Sigmoid colon (tissue), 7 donors: ENCODE data around the gene PRDM16. TPM values are rescaled to one million over a fixed set of nuclear protein-coding genes. Genes with fewer than 3 reads are reported as not detected.

Source experiments
- DNase-seq: peaks from one replicate; pipeline ENCODE4 v3.0.0-alpha.2; 2019
- H3K27ac ChIP-seq, 4 donors: fragments of 200-600 bp; sonication (generic); one replicate each; pipeline ENCODE4 v1.5.1; 2016 to 2019; ENCODE audit warnings: mild to moderate bottlenecking in 1 of 4
- H3K27me3 ChIP-seq, 3 donors: fragments of 200-600 bp; sonication (generic); one replicate each; pipeline ENCODE4 v1.5.1; 2019; ENCODE audit warnings: mild to moderate bottlenecking in 1 of 3
- H3K36me3 ChIP-seq, 4 donors: fragments of 200-600 bp; sonication (generic); one replicate each; pipeline ENCODE4 v1.5.1; 2016 to 2019
- H3K4me1 ChIP-seq, 4 donors: fragments of 200-600 bp; sonication (generic); one replicate each; pipeline ENCODE4 v1.5.1; 2017 to 2019
- H3K4me3 ChIP-seq, 4 donors: fragments of 200-600 bp; sonication (generic); one replicate each; pipeline ENCODE4 v1.5.1; 2017 to 2019; ENCODE audit warnings: mild to moderate bottlenecking in 2 of 4, moderate library complexity in 1 of 4
- H3K9me3 ChIP-seq, 4 donors: fragments of 200-600 bp in 3 of 4; sonication (generic) in 3 of 4; one replicate each; pipeline versions ENCODE4 v1.5.1 to v1.6.1; 2013 to 2019
- EP300 ChIP-seq, 4 donors: sonication (generic); formaldehyde crosslinking; IDR thresholded peaks; one replicate each; pipeline ENCODE4 v1.6.1; 2017; ENCODE audit warnings: antibody characterized with exemption in 4 of 4
- POLR2A ChIP-seq, 2 donors: fragments of 450-650 bp; IDR thresholded peaks; one replicate each; pipeline ENCODE4 v1.6.1; 2016; ENCODE audit warnings: antibody characterized with exemption in 2 of 2, mild to moderate bottlenecking in 2 of 2, moderate library complexity in 2 of 2
- POLR2AphosphoS5 ChIP-seq, 4 donors: sonication (generic); formaldehyde crosslinking; IDR thresholded peaks; one replicate each; pipeline ENCODE4 v1.6.1; 2017; ENCODE audit warnings: antibody characterized with exemption in 4 of 4
- WGBS, 2 donors: extraction: QIAGEN DNeasy Blood & Tissue Kit; methylation state at CpG; one replicate each; pipeline ENCODE4 v1.1.7; 2013; 5-methylcytosine and 5-hydroxymethylcytosine counted together
- intact Hi-C: fragments of 100-400 bp; cut with DNase I; formaldehyde crosslinking; loops from one replicate; pipeline ENCODE4 v1.15.1; 2023
- polyA plus RNA-seq, 3 donors: library from polyadenylated mRNA; stranded (reverse); fragments of 200-250 nt; gene quantifications; one replicate each; pipeline ENCODE4 v1.2.3, GENCODE V29; 2013
- total RNA-seq, 4 donors: library from RNA; depleted of rRNA; stranded (reverse); fragments of >200 nt; gene quantifications; one replicate each; pipeline ENCODE4 v1.1.0, GENCODE V29; 2016
- TF ChIP-seq, protein P1 (sequence below), 4 experiments: fragments of 450-650 bp in 3 of 4; fragments of 200-600 bp in 1 of 4; IDR thresholded peaks; one replicate each; pipeline ENCODE4 v1.5.1; 2016 to 2019; ENCODE audit warnings: antibody characterized with exemption in 4 of 4, mild to moderate bottlenecking in 3 of 4, moderate library complexity in 2 of 4
- donor health status: healthy with polysubstance abuse.
- donor health status: Bipolar disorder and iron deficiency.
- donor health status: healthy.

Gene PRDM16
- total and polyA plus RNA-seq, 7 donors = under 0.01 to 1.7 (median 0.49) TPM

DNA sequence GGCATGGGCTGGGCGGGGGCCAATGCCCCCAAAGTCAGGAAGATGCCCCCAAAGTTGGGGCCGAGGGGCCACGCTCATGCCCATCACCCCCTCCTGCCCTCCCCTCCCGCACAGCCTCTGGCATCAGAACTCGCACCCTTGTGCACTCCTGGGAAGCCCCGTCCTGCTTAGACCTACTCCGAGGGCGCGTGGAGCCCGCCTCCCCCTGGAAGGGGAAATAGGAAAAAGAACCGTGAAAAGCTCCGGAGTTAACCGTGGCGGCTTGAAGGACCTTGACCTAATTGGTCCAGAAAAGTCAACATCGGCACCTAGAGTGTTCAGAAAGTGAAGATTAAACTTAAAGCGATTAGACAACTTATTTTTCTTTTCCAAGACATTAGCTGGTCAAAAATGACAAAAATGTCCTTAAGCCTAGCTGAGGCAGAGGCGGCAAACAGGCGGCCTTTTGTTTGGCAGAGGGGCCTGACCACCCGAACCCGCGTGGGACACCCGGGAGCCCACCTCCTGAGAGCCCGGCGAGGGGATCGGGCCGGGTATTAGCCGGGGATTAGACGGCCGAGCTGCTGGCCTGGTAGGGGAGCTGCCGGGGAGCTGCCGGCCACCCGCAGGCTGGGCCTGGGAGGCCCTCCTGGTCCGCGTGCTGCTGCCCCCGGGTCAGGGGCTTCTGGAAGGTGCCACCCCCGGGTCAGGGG is 65.5 kb downstream of the PRDM16 start:
- TF ChIP-seq POLR2AphosphoS5 (IDR thresholded peaks at IDR 0.05) (no peak), EP300 (IDR thresholded peaks at IDR 0.05) (no peak), POLR2A (IDR thresholded peaks at IDR 0.05) (no peak)
- TF ChIP-seq, protein P1, sequence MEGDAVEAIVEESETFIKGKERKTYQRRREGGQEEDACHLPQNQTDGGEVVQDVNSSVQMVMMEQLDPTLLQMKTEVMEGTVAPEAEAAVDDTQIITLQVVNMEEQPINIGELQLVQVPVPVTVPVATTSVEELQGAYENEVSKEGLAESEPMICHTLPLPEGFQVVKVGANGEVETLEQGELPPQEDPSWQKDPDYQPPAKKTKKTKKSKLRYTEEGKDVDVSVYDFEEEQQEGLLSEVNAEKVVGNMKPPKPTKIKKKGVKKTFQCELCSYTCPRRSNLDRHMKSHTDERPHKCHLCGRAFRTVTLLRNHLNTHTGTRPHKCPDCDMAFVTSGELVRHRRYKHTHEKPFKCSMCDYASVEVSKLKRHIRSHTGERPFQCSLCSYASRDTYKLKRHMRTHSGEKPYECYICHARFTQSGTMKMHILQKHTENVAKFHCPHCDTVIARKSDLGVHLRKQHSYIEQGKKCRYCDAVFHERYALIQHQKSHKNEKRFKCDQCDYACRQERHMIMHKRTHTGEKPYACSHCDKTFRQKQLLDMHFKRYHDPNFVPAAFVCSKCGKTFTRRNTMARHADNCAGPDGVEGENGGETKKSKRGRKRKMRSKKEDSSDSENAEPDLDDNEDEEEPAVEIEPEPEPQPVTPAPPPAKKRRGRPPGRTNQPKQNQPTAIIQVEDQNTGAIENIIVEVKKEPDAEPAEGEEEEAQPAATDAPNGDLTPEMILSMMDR (IDR thresholded peaks at IDR 0.05) = no peak
- 87 to 88% methylated on average over 36 of the region's 36 CpGs for WGBS, 2 donors
- H3K4me3 ChIP-seq = no peak overlapping the region
- DNase-seq = no peak
- H3K27me3 ChIP-seq = peaks cover 5 to 50% (median 34%) of the 10 kb centered on the region in 3 donors
- H3K9me3 ChIP-seq = no peaks in the 10 kb centered on the region
- H3K36me3 ChIP-seq = no peaks in the 10 kb centered on the region
- peaks cover 0 to 3% (median 2%) of the 10 kb centered on the region in 4 donors for H3K4me1 ChIP-seq
- intact Hi-C loops = no loop called here
- no peak overlapping the region for H3K27ac ChIP-seq

DNA sequence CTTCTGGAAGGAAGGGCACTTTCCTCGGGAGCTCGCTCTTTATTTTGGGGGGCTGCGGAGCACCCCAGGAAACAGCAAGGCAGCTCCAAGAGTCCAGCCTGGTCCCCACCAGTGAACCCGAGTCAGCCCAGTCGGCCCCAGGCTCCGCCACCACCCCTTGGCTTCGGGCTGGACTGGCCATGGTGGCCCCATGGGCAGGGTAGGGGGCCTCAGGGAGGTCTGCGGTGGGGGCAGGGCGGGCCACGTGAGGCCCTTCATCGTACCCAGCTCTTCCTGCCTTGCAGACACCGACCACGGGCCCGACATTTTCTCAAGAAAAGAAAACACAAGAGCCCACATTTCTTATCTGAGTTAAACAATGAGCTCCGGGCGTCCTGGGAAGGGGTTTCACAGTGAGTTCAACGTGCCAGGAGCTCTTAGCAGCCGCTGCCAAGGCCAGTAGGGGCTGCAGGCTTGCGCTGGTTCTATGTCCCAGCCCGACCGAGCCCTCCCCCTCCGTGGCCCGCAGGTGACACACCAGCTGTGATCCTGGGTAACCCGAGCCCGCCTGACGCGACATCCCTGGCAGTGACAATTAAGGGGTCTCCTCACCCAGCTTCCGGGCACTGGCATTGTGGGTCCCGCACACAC is 66.2 kb downstream of the PRDM16 start:
- no peaks in the 10 kb centered on the region for H3K9me3 ChIP-seq
- no peak for DNase-seq
- TF ChIP-seq, protein P1 (IDR thresholded peaks at IDR 0.05) = no peak
- TF ChIP-seq POLR2A (IDR thresholded peaks at IDR 0.05) = no peak
- TF ChIP-seq EP300 (IDR thresholded peaks at IDR 0.05) = no peak
- TF ChIP-seq POLR2AphosphoS5 (IDR thresholded peaks at IDR 0.05) = no peak
- H3K4me1 ChIP-seq = peaks cover 0 to 10% (median 8%) of the 10 kb centered on the region in 4 donors
- intact Hi-C loops = no loop called here
- 75 to 85% methylated on average over 29 of the region's 29 CpGs for WGBS, 2 donors
- no peaks in the 10 kb centered on the region for H3K36me3 ChIP-seq
- peaks cover 12 to 57% (median 41%) of the 10 kb centered on the region in 3 donors for H3K27me3 ChIP-seq
- no peak overlapping the region for H3K4me3 ChIP-seq
- no peak overlapping the region for H3K27ac ChIP-seq

- Histone ChIP-seq H3K27me3 (peaks cover 19 to 64% (median 47%) of the 10 kb centered on the region in 3 donors), H3K4me3 (no peak overlapping the region), H3K9me3 (no peaks in the 10 kb centered on the region), H3K4me1 (peaks cover 0 to 16% (median 15%) of the 10 kb centered on the region in 4 donors), H3K27ac (no peak overlapping the region), H3K36me3 (no peaks in the 10 kb centered on the region)
- DNase-seq = no peak
- 77 to 87% methylated on average over 35 of the region's 35 CpGs for WGBS, 2 donors
- intact Hi-C loops = no loop called here
- TF ChIP-seq EP300 (IDR thresholded peaks at IDR 0.05) = no peak
- TF ChIP-seq POLR2AphosphoS5 (IDR thresholded peaks at IDR 0.05) = no peak
Observed at GRCh38 chr1:3135744-3136455, 66.9 kb downstream of the PRDM16 start.

DNA sequence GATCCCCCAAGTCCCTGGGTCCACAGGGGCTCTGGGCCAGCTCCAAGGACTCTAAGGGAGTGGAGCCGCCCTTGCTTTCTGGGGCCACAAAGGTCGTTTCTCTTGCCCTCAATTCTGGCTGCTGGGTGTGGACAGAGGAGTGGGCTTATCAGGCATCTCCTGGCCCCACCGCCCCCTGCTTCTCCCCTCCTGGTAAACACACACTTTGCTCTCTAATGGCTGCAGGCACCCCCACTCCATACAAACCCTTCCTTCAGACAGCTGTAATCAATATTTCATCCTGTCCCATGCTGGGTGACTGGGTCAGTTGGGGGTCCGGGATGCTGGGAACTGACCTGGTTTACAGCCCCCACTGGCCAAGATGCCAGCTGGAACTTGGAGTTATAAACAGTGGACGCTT is 67.5 kb downstream of the PRDM16 start:
- H3K27me3 ChIP-seq = peaks cover 25 to 70% (median 52%) of the 10 kb centered on the region in 3 donors

More for the DNA sequence above, 67.5 kb downstream of the PRDM16 start:
- H3K4me1 ChIP-seq = peaks cover 0 to 16% (median 15%) of the 10 kb centered on the region in 4 donors
- H3K36me3 ChIP-seq = no peaks in the 10 kb centered on the region
- intact Hi-C loops = no loop called here
- no peak for DNase-seq
- H3K9me3 ChIP-seq = no peaks in the 10 kb centered on the region
- H3K4me3 ChIP-seq = no peak overlapping the region
- 83 to 85% methylated on average over 5 of the region's 5 CpGs for WGBS, 2 donors
- TF ChIP-seq EP300 (IDR thresholded peaks at IDR 0.05) (no peak), POLR2AphosphoS5 (IDR thresholded peaks at IDR 0.05) (no peak), POLR2A (IDR thresholded peaks at IDR 0.05) (no peak)
- TF ChIP-seq, protein P1 (IDR thresholded peaks at IDR 0.05) = no peak
- no peak overlapping the region for H3K27ac ChIP-seq
